NCI-H1436 (cell line): Measurements from ENCODE around the gene ABI3BP.
"Not testable (repeated sequence)": the region's sequence is repeated elsewhere in the genome, so short reads cannot be mapped to it uniquely, and the experiment has no call there.

Experiments used
- DNase-seq: peaks from one replicate; lab custom pipeline; 2025; lab: John Stamatoyannopoulos, UW

Gene ABI3BP

GRCh38 chr3:100993309-100993708, at the start of gene ABI3BP:
TSS of gene ABI3BP (minus strand) at chr3:100993421. CDS start at chr3:100993384, 37 bp downstream.
- DNase-seq = no peak

DNA sequence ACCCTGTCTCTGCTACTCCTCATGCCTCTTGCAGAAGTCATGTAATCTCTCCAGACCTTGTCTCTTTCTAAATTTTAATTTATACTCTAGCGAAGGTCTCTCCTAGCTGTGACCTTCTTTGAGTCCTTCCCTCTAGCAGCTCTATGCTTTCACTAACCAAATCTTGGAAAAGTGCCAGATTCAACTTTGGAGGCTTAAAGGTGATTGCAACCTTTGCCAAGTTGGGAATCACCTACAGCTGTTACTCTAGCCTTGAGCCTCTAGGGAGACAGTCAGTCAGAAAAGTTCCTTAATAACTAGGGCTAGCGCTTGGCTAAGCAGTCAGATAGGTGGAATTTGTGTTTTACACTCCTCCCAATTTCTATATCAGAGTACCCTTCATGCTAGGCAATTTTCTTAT, 46.1 kb upstream of the ABI3BP start:
- no peak for DNase-seq

- no peak for DNase-seq
These were observed 45.7 kb upstream of the ABI3BP start for GRCh38 chr3:101038880-101039279.

DNA sequence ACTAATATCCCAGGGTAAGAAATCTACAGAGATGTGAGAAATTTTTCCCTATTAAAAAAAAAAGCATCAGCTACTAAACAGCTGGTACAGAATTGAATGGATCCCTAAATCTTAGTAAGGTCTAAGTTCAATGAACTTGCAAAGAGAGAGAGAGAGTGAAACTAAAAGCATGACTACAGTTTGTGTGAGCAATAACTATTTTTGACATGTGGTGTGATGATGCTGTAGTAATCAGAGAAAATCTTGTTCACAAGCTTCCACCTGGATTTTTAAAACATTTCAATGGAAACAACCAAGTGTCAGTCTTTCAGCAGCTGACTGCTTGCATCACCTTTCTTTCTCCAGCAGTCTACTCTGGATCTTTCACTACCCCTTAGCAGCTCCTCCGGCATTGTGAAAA, 45.2 kb upstream of the ABI3BP start:
- no peak for DNase-seq

DNA sequence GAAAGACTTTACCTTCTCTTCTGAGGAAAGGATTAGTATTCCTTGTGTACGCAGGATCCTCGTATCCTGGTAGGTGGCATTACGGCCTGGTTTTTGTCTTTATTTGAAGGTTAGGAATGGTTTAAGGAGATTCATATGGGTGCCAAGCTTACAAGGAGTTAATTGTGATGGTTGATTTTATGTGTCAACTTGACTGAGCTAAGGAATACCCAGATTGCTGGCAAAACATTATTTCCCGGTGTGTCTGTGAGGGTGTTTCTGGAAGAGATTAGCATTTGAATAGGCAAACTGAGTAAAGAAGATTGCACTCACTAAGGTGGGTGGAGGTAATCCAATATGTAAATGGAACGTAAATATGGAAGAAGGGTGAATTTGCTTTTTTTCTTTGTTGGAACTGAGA, 44.4 kb upstream of the ABI3BP start:
- no peak for DNase-seq

GRCh38 chr3:101036676-101037075, 43.5 kb upstream of the ABI3BP start:
- DNase-seq = no peak

- no peak for DNase-seq
These were observed 43.0 kb upstream of the ABI3BP start for GRCh38 chr3:101036213-101036618.

GRCh38 chr3:101027286-101027685, 34.1 kb upstream of the ABI3BP start:
- no peak for DNase-seq

GRCh38 chr3:101026881-101027280, 33.7 kb upstream of the ABI3BP start:
- DNase-seq = no peak

DNA sequence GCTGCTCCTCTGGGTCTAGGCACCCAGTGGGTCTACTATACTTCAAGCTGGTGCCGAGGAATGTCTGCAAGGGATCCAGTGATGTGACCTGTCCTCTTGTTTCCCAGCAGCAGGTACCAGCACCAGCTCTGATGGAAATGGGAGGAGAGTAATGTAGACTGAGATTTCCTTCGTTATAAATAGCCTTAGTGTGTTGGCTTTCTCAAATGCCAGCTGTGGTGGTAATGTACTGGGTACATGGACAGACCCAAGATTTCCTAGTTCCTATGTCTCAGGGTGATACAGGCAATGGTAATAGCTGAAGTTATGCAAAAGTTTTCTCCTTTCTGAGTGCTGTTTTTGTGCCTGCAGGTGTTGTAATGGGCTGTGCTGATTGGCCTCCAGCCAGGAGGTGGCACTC, 33.0 kb upstream of the ABI3BP start:
- DNase-seq = no peak

GRCh38 chr3:101020351-101021015, 27.3 kb upstream of the ABI3BP start:
- DNase-seq = no peak

DNA sequence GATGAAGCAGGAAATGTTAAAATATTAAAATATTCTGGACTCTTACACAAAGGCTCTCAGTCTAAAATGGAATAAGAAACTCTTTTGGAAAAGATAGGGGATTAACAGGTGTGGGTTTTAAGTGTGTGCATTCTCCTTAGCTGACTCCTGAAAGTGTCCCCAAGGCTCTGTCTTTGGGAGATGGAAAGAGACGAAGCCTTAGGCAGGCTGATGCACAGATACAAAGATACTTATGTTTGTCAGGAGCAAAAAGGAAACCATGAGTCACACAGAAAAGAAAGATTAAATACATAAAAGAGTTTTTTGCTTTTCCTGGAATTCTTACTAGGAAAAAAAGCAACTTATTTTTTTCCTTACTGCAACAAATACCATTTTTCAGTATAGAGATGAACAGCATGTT, 23.8 kb upstream of the ABI3BP start:
- no peak for DNase-seq

- not testable (repeated sequence) for DNase-seq
These were observed 19.1 kb upstream of the ABI3BP start for GRCh38 chr3:101012312-101012711.

- DNase-seq = no peak
These were observed 17.9 kb upstream of the ABI3BP start for GRCh38 chr3:101011136-101011535.

- DNase-seq = no peak
These were observed 17.1 kb upstream of the ABI3BP start for GRCh38 chr3:101010296-101010695.

GRCh38 chr3:101009386-101009785, 16.2 kb upstream of the ABI3BP start:
- no peak for DNase-seq

- DNase-seq = no peak
These were observed 5.9 kb upstream of the ABI3BP start for GRCh38 chr3:100999160-100999559.

DNA sequence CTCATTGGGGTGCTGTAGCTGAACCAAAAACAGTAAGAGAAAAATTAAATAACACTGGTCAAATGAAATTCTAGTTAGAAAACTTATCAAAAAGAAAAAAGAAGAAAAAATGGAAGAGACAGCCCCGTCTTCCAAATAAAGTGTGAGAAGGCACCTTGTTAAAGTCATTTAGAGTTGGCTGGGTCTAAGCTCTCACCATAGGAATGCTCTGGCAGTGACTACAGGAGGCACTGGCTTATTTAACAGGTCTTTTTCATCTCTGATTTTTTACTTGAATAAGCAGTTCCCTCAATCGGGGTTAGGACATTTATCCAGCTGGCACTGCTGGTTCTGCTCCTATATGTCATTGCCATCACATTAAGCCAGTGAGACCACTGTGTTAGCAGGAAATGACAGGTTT, 1.6 kb upstream of the ABI3BP start:
- DNase-seq = no peak

GRCh38 chr3:100994187-100994586, 966 bp upstream of the ABI3BP start:
- no peak for DNase-seq

DNA sequence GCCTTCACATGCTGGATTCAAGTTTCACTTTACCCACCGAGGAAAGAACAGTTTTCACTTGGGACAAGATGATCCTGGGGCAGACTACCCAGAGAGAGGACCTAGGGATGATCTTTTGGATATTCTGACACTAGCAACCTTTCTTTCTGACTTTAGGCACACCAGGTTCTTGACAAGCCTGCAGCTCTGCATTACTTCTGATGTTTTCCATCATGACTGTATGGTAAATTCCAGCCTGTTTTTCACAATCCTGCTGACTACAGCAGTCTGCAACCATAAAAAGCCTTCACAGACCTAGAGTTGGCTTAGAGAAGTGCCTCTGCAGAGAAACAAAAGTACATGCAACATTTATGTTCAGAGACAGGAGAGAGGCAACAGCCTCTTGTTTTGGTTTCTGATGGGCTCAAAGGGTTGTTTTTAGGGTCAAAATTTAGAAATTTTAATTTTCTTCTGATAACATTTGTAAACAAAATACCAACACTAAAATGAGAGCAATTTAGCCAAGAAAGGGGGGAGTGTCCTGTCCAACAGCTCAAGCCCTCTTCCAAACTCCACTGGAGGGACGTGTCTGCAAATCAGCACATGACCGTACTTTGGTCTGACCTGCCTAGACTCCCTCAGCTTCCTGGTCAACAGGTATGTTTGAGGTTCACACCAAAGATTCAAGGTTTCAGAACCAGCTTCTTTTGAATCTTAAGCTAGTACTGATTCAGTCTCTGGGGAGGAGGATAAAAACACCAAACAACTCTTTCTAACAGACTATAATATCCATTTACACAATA, 799 bp downstream of the ABI3BP start:
- DNase-seq = no peak

GRCh38 chr3:100988080-100988479, 5.1 kb downstream of the ABI3BP start:
- no peak for DNase-seq

DNA sequence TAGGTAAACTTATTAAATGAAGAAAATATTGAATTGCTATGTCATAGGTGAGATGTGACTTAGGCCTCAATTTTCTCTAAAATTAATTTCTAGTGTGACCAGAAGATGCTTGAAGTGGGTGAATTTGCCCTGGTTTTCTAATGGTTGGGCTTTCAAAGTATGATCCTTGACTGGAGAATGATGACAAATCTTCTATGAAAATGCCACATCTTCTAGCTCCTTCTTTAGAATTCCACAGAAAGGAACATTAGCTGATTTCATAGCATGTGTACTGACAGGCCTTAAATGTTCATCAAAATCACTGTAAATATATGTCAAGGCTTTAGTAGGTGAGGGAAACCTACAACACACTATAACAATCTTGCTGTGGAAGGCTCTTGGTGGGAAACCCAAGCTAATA, 8.9 kb downstream of the ABI3BP start:
- no peak for DNase-seq

- no peak for DNase-seq
These were observed 10.5 kb downstream of the ABI3BP start for GRCh38 chr3:100982710-100983109.
